AG04449 (cell line): ENCODE results near the gene SLC25A33.

Source experiments
- CTCF ChIA-PET: fragments of 350-600 bp; formaldehyde crosslinking; extraction: SDS; loops from one replicate; lab custom pipeline; 2021; ENCODE audit warnings: antibody characterized with exemption; lab: Yijun Ruan, JAX
- POLR2A ChIA-PET: fragments of 400-600, 350-600 bp; formaldehyde crosslinking; extraction: SDS; loops from one replicate; lab custom pipeline; 2020; ENCODE audit warnings: antibody characterized with exemption, inconsistent platforms; lab: Yijun Ruan, JAX
- DNase-seq: peaks from one replicate; pipeline ENCODE4 v3.0.0-alpha.2; 2010; ENCODE audit warnings: low read depth, low spot score
- H3K4me3 ChIP-seq: 2 replicates; pipeline ENCODE4 v1.5.1; 2011; ENCODE audit warnings: low read depth, mild to moderate bottlenecking, control low read depth, low read length
- CTCF ChIP-seq: IDR thresholded peaks from one replicate; pipeline ENCODE4 v1.5.1; 2011; ENCODE audit warnings: mild to moderate bottlenecking, moderate library complexity, low read length, control low read depth, inconsistent platforms; ENCODE audit not compliant: insufficient read depth; ENCODE audit errors: missing control alignments

SLC25A33 gene

GRCh38 chr1:9537863-9538668 lies 1.2 kb upstream of the SLC25A33 start:
- no peak for TF ChIP-seq CTCF
- no peak for DNase-seq
- POLR2A ChIA-PET, result no interaction called here
- CTCF ChIA-PET, result interaction anchor here (0.6 to 5.7 kb wide), 5 partner anchors 9 to 304 kb away, joined by 3 to 28 read pairs (median 4); partner anchors contain the start of gene H6PD
- no peak overlapping the region for H3K4me3 ChIP-seq

GRCh38 chr1:9538669-9539164 lies 548 bp upstream of the SLC25A33 start:
- H3K4me3 ChIP-seq, result no peak overlapping the region
- no peak for TF ChIP-seq CTCF

GRCh38 chr1:9539829-9540550 lies 725 bp downstream of the SLC25A33 start:
- ChIA-PET POLR2A (interaction anchor here (0.5 to 1.2 kb wide), 5 partner anchors 10 to 148 kb away, joined by 3 to 4 read pairs (median 3); partner anchors contain the start of gene TMEM201), CTCF (interaction anchor here (1.2 to 5.7 kb wide), 2 partner anchors 9 to 44 kb away, joined by 3 to 28 read pairs; no protein-coding TSS in a partner anchor)
- TF ChIP-seq CTCF, result no peak
- DNase-seq, result no peak
- H3K4me3 ChIP-seq, result peak overlapping the region; percentile 83

More at GRCh38 chr1:9538669-9539164, 548 bp upstream of the SLC25A33 start:
- ChIA-PET POLR2A (interaction anchor here (0.6 to 1.0 kb wide), 4 partner anchors 12 to 50 kb away, joined by 3 to 4 read pairs (median 4); partner anchors contain the start of gene TMEM201), CTCF (interaction anchor here (0.6 to 5.7 kb wide), 3 partner anchors 9 to 43 kb away, joined by 4 to 28 read pairs (median 4); no protein-coding TSS in a partner anchor)
- DNase-seq, result no peak

GRCh38 chr1:9542430-9542829 lies 3.2 kb downstream of the SLC25A33 start:
- DNase-seq, result no peak
- CTCF ChIA-PET, result interaction anchor here (1.1 kb wide), 1 partner anchor 46 kb away, joined by 3 read pairs; no protein-coding TSS in a partner anchor
- H3K4me3 ChIP-seq, result no peak overlapping the region
- no peak for TF ChIP-seq CTCF
- POLR2A ChIA-PET, result no interaction called here

GRCh38 chr1:9544926-9545325 lies 5.7 kb downstream of the SLC25A33 start:
- ChIA-PET CTCF (no interaction called here), POLR2A (no interaction called here)
- TF ChIP-seq CTCF, result no peak
- H3K4me3 ChIP-seq, result no peak overlapping the region
- DNase-seq, result no peak
